CD4-positive, alpha-beta memory T cell (primary cell): ENCODE data around the gene ADGRE2. TPM values are rescaled to one million over a fixed set of nuclear protein-coding genes. Genes with fewer than 3 reads are reported as not detected.
"Not testable (repeated sequence)": the region's sequence is repeated elsewhere in the genome, so short reads cannot be mapped to it uniquely, and the experiment has no call there.

Experiments
- CTCF ChIA-PET: fragments of 350-600 bp; sonication (Branson Sonifier 250); formaldehyde crosslinking; loops from one replicate; lab custom pipeline; 2021; ENCODE audit warnings: inconsistent platforms; ENCODE audit not compliant: partially characterized antibody; lab: Charles Lee
- POLR2A ChIA-PET: fragments of 350-600 bp; sonication (Branson Sonifier 250); formaldehyde crosslinking; loops from one replicate; lab custom pipeline; 2021; ENCODE audit not compliant: partially characterized antibody; lab: Charles Lee
- DNase-seq, 5 donors: peaks; one replicate each; pipeline versions ENCODE4 v3.0.0 to v3.0.0-alpha.2; 2020 to 2022; ENCODE audit warnings: mixed read lengths in 1 of 5
- H3K27ac ChIP-seq: one replicate; pipeline ENCODE4 v1.7.0; 2013; ENCODE audit warnings: low read depth, low read length
- H3K27me3 ChIP-seq: 2 replicates; pipeline ENCODE4 v1.7.0; 2013; ENCODE audit warnings: mild to moderate bottlenecking, low read length, moderate library complexity; ENCODE audit not compliant: insufficient read depth
- H3K36me3 ChIP-seq: 2 replicates; pipeline ENCODE4 v1.7.0; 2013; ENCODE audit warnings: mild to moderate bottlenecking, low read length, moderate library complexity; ENCODE audit not compliant: insufficient read depth
- H3K4me1 ChIP-seq: 2 replicates; pipeline ENCODE4 v1.7.0; 2013; ENCODE audit warnings: mild to moderate bottlenecking, low read length, moderate library complexity; ENCODE audit not compliant: insufficient read depth
- H3K4me3 ChIP-seq, 2 donors: one replicate each; pipeline ENCODE4 v1.7.0; 2013; ENCODE audit warnings: low read length in 2 of 2, mild to moderate bottlenecking in 1 of 2
- H3K9me3 ChIP-seq, 2 donors: one replicate each; pipeline ENCODE4 v1.7.0; 2013; ENCODE audit warnings: low read length in 2 of 2, control low read depth in 1 of 2; ENCODE audit not compliant: control insufficient read depth in 1 of 2
- H3K27ac Mint-ChIP-seq, 7 donors: one replicate each; pipeline ENCODE4 v1.8.0; 2020 to 2021; ENCODE audit warnings: mixed read lengths in 7 of 7, mild to moderate bottlenecking in 6 of 7, inconsistent platforms in 3 of 7, moderate library complexity in 3 of 7
- H3K27me3 Mint-ChIP-seq, 2 donors: one replicate each; pipeline ENCODE4 v1.8.0; 2020 to 2021; ENCODE audit warnings: mixed read lengths in 2 of 2
- H3K36me3 Mint-ChIP-seq, 2 donors: one replicate each; pipeline ENCODE4 v1.8.0; 2020 to 2021; ENCODE audit warnings: mixed read lengths in 2 of 2, inconsistent platforms in 1 of 2, mild to moderate bottlenecking in 1 of 2
- H3K4me1 Mint-ChIP-seq, 4 donors: one replicate each; pipeline ENCODE4 v1.8.0; 2020 to 2021; ENCODE audit warnings: mixed read lengths in 4 of 4, mild to moderate bottlenecking in 1 of 4
- H3K4me3 Mint-ChIP-seq, 8 donors: one replicate each; pipeline ENCODE4 v1.8.0; 2020 to 2021; ENCODE audit warnings: mixed read lengths in 8 of 8, mild to moderate bottlenecking in 7 of 8, moderate library complexity in 6 of 8, inconsistent platforms in 3 of 8
- H3K9me3 Mint-ChIP-seq, 8 donors: one replicate each; pipeline ENCODE4 v1.8.0; 2020 to 2021; ENCODE audit warnings: mixed read lengths in 8 of 8, mild to moderate bottlenecking in 5 of 8, inconsistent platforms in 3 of 8, moderate library complexity in 1 of 8
- intact Hi-C: fragments of 100-400 bp; cut with micrococcal nuclease; formaldehyde crosslinking; loops from one replicate; pipeline ENCODE4 v1.15.1; 2023
- polyA plus RNA-seq, 2 donors: library from polyadenylated mRNA; unstranded; fragments of 300-500 nt; fragmentation: Illumina TruSeq; gene quantifications; one replicate each; pipeline ENCODE4 v1.2.3, GENCODE V29; 2021
- total RNA-seq, 2 experiments: library from RNA; stranded (reverse); gene quantifications; one replicate each; pipeline ENCODE4 v1.2.3, GENCODE V29; 2021

Gene ADGRE2
- total and polyA plus RNA-seq, 4 experiments from 2014 or later = 0.26 to 0.78 (median 0.47) TPM; not detected in 1

DNA sequence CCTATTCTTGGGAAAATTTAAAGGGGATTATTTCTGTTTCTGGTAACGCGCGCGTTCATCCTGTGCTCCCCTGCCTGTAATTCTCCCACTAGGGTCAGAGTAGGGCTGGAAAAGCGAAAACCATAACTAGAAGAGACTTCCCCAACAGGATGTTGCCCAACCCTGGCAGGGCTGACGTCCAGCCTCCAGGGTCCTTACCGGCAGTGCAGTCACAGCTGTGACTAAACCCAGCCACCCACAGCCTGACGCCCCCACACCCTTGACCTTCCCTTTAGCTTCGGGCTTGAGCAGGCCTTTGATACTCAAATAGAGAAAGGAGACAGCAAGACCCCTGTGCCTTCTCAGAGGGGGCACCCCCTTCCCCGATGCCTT is 6.4 kb upstream of the ADGRE2 start:
- H3K4me1 Mint-ChIP-seq = peaks cover 6 to 21% (median 13%) of the 10 kb centered on the region in 4 donors
- POLR2A ChIA-PET, H3K27ac ChIP-seq, H3K4me3 ChIP-seq, H3K27ac Mint-ChIP-seq, H3K36me3 ChIP-seq, H3K9me3 ChIP-seq, intact Hi-C loops, H3K4me3 Mint-ChIP-seq, DNase-seq, H3K36me3 Mint-ChIP-seq, H3K27me3 ChIP-seq, H3K9me3 Mint-ChIP-seq: not testable (repeated sequence)
- CTCF ChIA-PET = interaction anchor here (0.9 kb wide), 1 partner anchor 8 kb away, joined by 3 read pairs; no protein-coding TSS in a partner anchor
- H3K27me3 Mint-ChIP-seq = peaks cover 11 to 19% of the 10 kb centered on the region in 2 donors
- H3K4me1 ChIP-seq = peaks cover 14% of the 10 kb centered on the region

- Mint-ChIP-seq H3K27me3 (peaks cover 16 to 21% of the 10 kb centered on the region in 2 donors), H3K4me1 (peaks cover 6 to 21% (median 13%) of the 10 kb centered on the region in 4 donors)
- H3K27me3 ChIP-seq, DNase-seq, H3K27ac Mint-ChIP-seq, CTCF ChIA-PET, H3K4me3 ChIP-seq, intact Hi-C loops, H3K36me3 Mint-ChIP-seq, H3K4me3 Mint-ChIP-seq, H3K27ac ChIP-seq, H3K36me3 ChIP-seq, H3K9me3 Mint-ChIP-seq, H3K9me3 ChIP-seq: not testable (repeated sequence)
- peaks cover 14% of the 10 kb centered on the region for H3K4me1 ChIP-seq
- POLR2A ChIA-PET = interaction anchor here (0.6 kb wide), 1 partner anchor 1870 kb away, joined by 3 read pairs; no protein-coding TSS in a partner anchor
These were observed 5.1 kb upstream of the ADGRE2 start for GRCh38 chr19:14783410-14783998.

- Histone ChIP-seq H3K27ac (no peak overlapping the region), H3K27me3 (no peaks in the 10 kb centered on the region), H3K9me3 (no peaks in the 10 kb centered on the region), H3K4me3 (no peak overlapping the region), H3K36me3 (no peaks in the 10 kb centered on the region), H3K4me1 (peaks cover 14% of the 10 kb centered on the region)
- POLR2A ChIA-PET = interaction anchor here (0.6 kb wide), 1 partner anchor 1869 kb away, joined by 3 read pairs; no protein-coding TSS in a partner anchor
- Mint-ChIP-seq H3K27me3 (peaks cover 18 to 23% of the 10 kb centered on the region in 2 donors), H3K4me3 (no peak overlapping the region), H3K9me3 (peaks cover 0 to 2% (median 0%) of the 10 kb centered on the region in 8 donors), H3K27ac (no peak overlapping the region), H3K36me3 (no peaks in the 10 kb centered on the region), H3K4me1 (peaks cover 6 to 21% (median 11%) of the 10 kb centered on the region in 4 donors)
- intact Hi-C loops = no loop called here
- no peak for DNase-seq
- CTCF ChIA-PET = no interaction called here
These were observed 4.5 kb upstream of the ADGRE2 start for GRCh38 chr19:14782626-14783409.

DNA sequence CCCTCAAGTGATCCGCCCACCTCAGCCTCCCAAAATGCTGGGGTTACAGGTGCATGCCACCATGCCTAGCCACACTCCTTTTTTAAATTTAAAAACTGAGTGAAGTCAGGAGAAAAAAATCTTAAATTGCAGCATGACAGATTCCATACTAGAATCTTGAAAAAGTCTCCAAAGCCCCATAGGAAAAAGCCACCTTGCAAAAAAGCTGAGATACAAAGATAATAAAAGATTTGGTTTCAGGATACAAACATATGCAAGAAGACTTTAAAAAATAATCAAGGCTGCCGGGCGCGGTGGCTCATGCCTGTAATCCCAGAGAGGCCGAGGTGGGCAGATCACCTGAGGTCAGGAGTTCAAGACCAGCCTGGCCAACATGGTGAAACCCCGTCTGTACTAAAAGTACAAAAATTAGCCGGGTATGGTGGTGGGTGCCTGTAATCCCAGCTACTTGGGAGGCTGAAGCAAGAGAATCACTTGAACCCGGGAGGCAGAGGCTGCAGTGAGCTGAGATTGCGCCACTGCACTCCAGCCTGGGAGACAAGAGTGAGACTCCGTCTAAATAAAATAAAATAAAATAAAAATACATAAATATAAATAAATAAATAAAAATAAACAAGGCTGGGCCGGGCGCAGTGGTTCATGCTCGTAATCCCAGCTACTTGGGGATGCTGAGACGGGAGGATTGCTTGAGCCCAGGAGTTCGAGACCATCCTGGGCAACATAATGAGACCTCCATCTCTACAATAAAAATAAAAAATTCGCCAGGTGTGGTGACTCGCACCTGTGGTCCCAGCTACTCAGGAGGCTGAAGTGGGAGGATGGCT is 3.6 kb upstream of the ADGRE2 start:
- H3K4me3 ChIP-seq, H3K27ac ChIP-seq, H3K4me1 ChIP-seq, H3K9me3 ChIP-seq, POLR2A ChIA-PET, H3K36me3 ChIP-seq, CTCF ChIA-PET, intact Hi-C loops, H3K27me3 ChIP-seq, H3K27ac Mint-ChIP-seq, DNase-seq, H3K9me3 Mint-ChIP-seq, H3K4me3 Mint-ChIP-seq, H3K36me3 Mint-ChIP-seq: not testable (repeated sequence)
- peaks cover 20 to 26% of the 10 kb centered on the region in 2 donors for H3K27me3 Mint-ChIP-seq
- H3K4me1 Mint-ChIP-seq = peaks cover 5 to 17% (median 10%) of the 10 kb centered on the region in 4 donors

GRCh38 chr19:14780622-14781225 is 2.4 kb upstream of the ADGRE2 start:
- H3K27me3 ChIP-seq, H3K4me3 ChIP-seq, H3K4me3 Mint-ChIP-seq, H3K27ac ChIP-seq, CTCF ChIA-PET, DNase-seq, H3K36me3 ChIP-seq, H3K4me1 ChIP-seq, POLR2A ChIA-PET, intact Hi-C loops, H3K36me3 Mint-ChIP-seq, H3K9me3 Mint-ChIP-seq, H3K9me3 ChIP-seq: not testable (repeated sequence)
- Mint-ChIP-seq H3K27ac (peak overlapping the region in 1 of 7 donors; percentile 13), H3K27me3 (peaks cover 21 to 30% of the 10 kb centered on the region in 2 donors), H3K4me1 (peaks cover 6 to 18% (median 13%) of the 10 kb centered on the region in 4 donors)

DNA sequence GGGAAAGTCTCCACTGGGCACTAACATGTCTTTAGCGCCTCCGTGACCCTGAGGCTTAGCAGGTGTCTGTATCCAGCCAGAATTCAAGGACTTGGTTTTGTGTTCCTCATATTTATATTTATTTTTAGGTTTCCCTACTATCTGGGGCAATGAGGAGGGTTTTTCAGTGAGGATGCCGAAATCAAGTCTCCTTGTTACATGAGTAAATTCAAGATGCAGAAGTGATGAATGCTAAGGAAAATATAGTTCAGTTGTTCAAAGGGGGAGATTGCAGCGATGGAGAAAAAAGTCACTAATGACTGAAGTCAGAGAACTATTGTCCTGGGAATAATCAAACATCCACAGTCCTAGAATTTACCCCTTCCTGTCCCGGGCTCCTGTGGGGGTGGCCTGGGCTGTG is 791 bp upstream of the ADGRE2 start:
- POLR2A ChIA-PET = no interaction called here
- no peak overlapping the region for H3K4me3 Mint-ChIP-seq

More for the DNA sequence above, 791 bp upstream of the ADGRE2 start:
- Histone ChIP-seq H3K4me3 (no peak overlapping the region), H3K27me3 (no peaks in the 10 kb centered on the region), H3K4me1 (no peaks in the 10 kb centered on the region), H3K36me3 (no peaks in the 10 kb centered on the region), H3K9me3 (no peaks in the 10 kb centered on the region), H3K27ac (no peak overlapping the region)
- Mint-ChIP-seq H3K27ac (no peak overlapping the region), H3K9me3 (peaks cover 0 to 5% (median 0%) of the 10 kb centered on the region in 8 donors), H3K27me3 (peaks cover 22 to 29% of the 10 kb centered on the region in 2 donors), H3K4me1 (peaks cover 2 to 14% (median 9%) of the 10 kb centered on the region in 4 donors), H3K36me3 (no peaks in the 10 kb centered on the region)
- CTCF ChIA-PET = no interaction called here
- intact Hi-C loops = no loop called here
- no peak for DNase-seq
